Measurements from ENCODE around the gene TMEM138. TPM values are rescaled to one million over a fixed set of nuclear protein-coding genes. Genes with fewer than 3 reads are reported as not detected.

The TMEM138 gene
- total RNA-seq, 1 donor from 2014 or later: 30.7 TPM

DNA sequence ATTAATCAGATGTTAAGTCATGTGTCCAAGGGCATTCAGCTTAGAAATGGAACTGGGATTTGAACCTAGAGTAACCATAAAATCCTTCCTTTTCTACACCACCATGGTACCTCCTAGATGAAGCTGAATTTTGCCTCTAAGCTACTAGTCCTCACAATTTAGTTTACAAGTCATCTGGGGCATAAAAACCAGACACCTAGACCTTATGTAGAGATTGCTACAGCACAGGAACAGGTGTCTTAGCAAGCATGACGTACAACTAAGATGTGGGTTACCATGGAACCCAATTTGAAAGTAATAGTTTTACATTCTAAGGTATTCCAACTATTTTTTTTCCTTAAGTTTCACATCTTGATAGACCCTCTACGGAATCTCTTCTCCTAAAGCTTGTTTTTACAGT lies 39.4 kb downstream of the TMEM138 start:
- Histone ChIP-seq H3F3A (ENCODE audit: low read depth) (peaks cover 52% of the 10 kb centered on the region), H3K9me3 (ENCODE audit: low read depth) (no peaks in the 10 kb centered on the region), H3K4me2 (no peak overlapping the region), H3K9ac (no peak overlapping the region), H3K36me3 (peaks cover 5% of the 10 kb centered on the region), H3K27ac (peak overlapping the region; percentile 1), H3K4me3 (no peak overlapping the region), H3K27me3 (no peaks in the 10 kb centered on the region), H3K79me2 (ENCODE audit: low read depth) (no peaks in the 10 kb centered on the region), H2AFZ (replicated peaks) (no peak overlapping the region), H4K20me1 (ENCODE audit: low read depth) (peaks cover 7% of the 10 kb centered on the region), H3K4me1 (no peaks in the 10 kb centered on the region)
- no peaks in the 10 kb centered on the region for H3K4me1 Mint-ChIP-seq
- H3K36me3 Mint-ChIP-seq: peaks cover 32% of the 10 kb centered on the region
- no peaks in the 10 kb centered on the region for H3K9me3 Mint-ChIP-seq
- DNase-seq (ENCODE audit: low spot score): no peak
- H3K4me3 Mint-ChIP-seq: no peak overlapping the region
- no peaks in the 10 kb centered on the region for H3K27me3 Mint-ChIP-seq (ENCODE audit: insufficient read depth, low read depth)
- TF ChIP-seq, protein P1, sequence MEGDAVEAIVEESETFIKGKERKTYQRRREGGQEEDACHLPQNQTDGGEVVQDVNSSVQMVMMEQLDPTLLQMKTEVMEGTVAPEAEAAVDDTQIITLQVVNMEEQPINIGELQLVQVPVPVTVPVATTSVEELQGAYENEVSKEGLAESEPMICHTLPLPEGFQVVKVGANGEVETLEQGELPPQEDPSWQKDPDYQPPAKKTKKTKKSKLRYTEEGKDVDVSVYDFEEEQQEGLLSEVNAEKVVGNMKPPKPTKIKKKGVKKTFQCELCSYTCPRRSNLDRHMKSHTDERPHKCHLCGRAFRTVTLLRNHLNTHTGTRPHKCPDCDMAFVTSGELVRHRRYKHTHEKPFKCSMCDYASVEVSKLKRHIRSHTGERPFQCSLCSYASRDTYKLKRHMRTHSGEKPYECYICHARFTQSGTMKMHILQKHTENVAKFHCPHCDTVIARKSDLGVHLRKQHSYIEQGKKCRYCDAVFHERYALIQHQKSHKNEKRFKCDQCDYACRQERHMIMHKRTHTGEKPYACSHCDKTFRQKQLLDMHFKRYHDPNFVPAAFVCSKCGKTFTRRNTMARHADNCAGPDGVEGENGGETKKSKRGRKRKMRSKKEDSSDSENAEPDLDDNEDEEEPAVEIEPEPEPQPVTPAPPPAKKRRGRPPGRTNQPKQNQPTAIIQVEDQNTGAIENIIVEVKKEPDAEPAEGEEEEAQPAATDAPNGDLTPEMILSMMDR (IDR thresholded peaks at IDR 0.05): no peak
- H3K27ac Mint-ChIP-seq: no peak overlapping the region

DNA sequence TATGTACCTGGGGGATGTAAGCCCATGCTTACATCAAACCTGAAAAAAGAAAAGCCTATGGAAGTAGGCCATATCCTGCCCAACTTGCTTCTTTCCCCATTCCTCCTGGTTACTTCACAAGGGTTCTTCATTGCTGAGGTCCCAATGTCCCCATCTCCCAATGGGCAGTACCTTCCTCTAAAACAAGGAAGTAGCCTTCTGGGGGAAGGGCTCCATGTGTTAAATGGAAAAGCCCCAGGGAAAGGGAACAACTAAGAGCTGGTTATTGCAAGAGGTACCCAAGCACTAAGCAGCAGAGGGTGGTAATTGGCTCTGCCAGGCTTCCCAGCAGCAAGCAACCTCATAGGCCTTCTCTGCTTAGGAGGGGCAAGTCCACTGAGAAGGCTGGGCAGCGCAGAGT lies 41.5 kb downstream of the TMEM138 start:
- peaks cover 52% of the 10 kb centered on the region for H3F3A ChIP-seq (ENCODE audit: low read depth)
- Mint-ChIP-seq H3K27ac (no peak overlapping the region), H3K9me3 (no peaks in the 10 kb centered on the region), H3K4me3 (no peak overlapping the region), H3K36me3 (peaks cover 30% of the 10 kb centered on the region), H3K27me3 (ENCODE audit: insufficient read depth, low read depth) (no peaks in the 10 kb centered on the region), H3K4me1 (no peaks in the 10 kb centered on the region)
- no peaks in the 10 kb centered on the region for H3K27me3 ChIP-seq
- no peak overlapping the region for H3K27ac ChIP-seq
- H3K4me1 ChIP-seq: no peaks in the 10 kb centered on the region
- no peak overlapping the region for H2AFZ ChIP-seq (replicated peaks)
- no peak for TF ChIP-seq EZH2 (IDR thresholded peaks at IDR 0.05)
- TF ChIP-seq, protein P1 (IDR thresholded peaks at IDR 0.05): no peak
- TF ChIP-seq EZH2phosphoT487 (IDR thresholded peaks at IDR 0.05): no peak
- peaks cover 12% of the 10 kb centered on the region for H4K20me1 ChIP-seq (ENCODE audit: low read depth)
- no peaks in the 10 kb centered on the region for H3K9me3 ChIP-seq (ENCODE audit: low read depth)
- H3K4me3 ChIP-seq: no peak overlapping the region
- H3K9ac ChIP-seq: no peak overlapping the region
- no peak for DNase-seq (ENCODE audit: low spot score)
- peaks cover 5% of the 10 kb centered on the region for H3K36me3 ChIP-seq
- H3K79me2 ChIP-seq (ENCODE audit: low read depth): no peaks in the 10 kb centered on the region
- no peak overlapping the region for H3K4me2 ChIP-seq

DNA sequence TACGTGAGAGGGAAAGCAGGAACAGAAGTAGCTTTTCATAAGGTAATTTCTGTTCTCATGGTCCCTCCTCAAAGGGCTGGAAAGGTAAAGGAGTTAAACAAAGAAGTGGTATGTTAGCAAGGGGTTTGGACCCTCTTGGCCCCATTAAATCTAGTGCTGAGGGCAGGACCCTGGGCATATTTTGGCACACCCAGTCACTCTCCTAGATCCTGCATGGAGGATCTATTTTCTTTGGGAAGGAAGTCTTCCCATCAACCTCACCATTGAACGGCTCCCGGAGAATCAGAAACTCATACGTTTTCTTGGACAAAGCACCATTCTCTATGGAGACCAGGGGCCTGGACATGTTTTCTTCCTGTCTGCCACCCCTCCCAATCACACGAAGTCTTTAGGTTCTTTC lies 41.9 kb downstream of the TMEM138 start:
- no peak overlapping the region for H3K4me2 ChIP-seq
- Mint-ChIP-seq H3K4me3 (no peak overlapping the region), H3K9me3 (no peaks in the 10 kb centered on the region), H3K27me3 (ENCODE audit: insufficient read depth, low read depth) (no peaks in the 10 kb centered on the region), H3K36me3 (peaks cover 28% of the 10 kb centered on the region), H3K4me1 (no peaks in the 10 kb centered on the region), H3K27ac (no peak overlapping the region)
- DNase-seq (ENCODE audit: low spot score): no peak
- no peak overlapping the region for H3K9ac ChIP-seq
- TF ChIP-seq EZH2phosphoT487 (IDR thresholded peaks at IDR 0.05): no peak
- TF ChIP-seq, protein P1 (IDR thresholded peaks at IDR 0.05): no peak
- TF ChIP-seq EZH2 (IDR thresholded peaks at IDR 0.05): no peak
- H3K36me3 ChIP-seq: peaks cover 5% of the 10 kb centered on the region
- no peaks in the 10 kb centered on the region for H3K27me3 ChIP-seq
- no peak overlapping the region for H3K27ac ChIP-seq
- peaks cover 52% of the 10 kb centered on the region for H3F3A ChIP-seq (ENCODE audit: low read depth)
- no peaks in the 10 kb centered on the region for H3K79me2 ChIP-seq (ENCODE audit: low read depth)
- H4K20me1 ChIP-seq (ENCODE audit: low read depth): peaks cover 13% of the 10 kb centered on the region
- H3K4me1 ChIP-seq: no peaks in the 10 kb centered on the region
- H2AFZ ChIP-seq (replicated peaks): no peak overlapping the region
- H3K4me3 ChIP-seq: no peak overlapping the region
- no peaks in the 10 kb centered on the region for H3K9me3 ChIP-seq (ENCODE audit: low read depth)
